PC-3 (cell line): ENCODE results near the gene PHF12.

Experiments
- CTCF ChIP-seq: fragments of 300-600 bp; sonication (generic); conservative IDR thresholded peaks from 2 replicates; pipeline ENCODE4 v1.5.1; 2017; ENCODE audit warnings: antibody characterized with exemption, low read depth, mild to moderate bottlenecking, low read length
- EZH2phosphoT487 ChIP-seq: fragments of 300-600 bp; sonication (generic); IDR thresholded peaks from 2 replicates; pipeline ENCODE4 v1.6.1; 2018; ENCODE audit warnings: mild to moderate bottlenecking, antibody characterized with exemption, low read length, borderline replicate concordance

GRCh38 chr17:28993645-28994426 lies 42.5 kb upstream of the PHF12 start:
- TF ChIP-seq CTCF (no peak), EZH2phosphoT487 (no peak)
